Subcutaneous adipose tissue (tissue), 4 donors: ENCODE results near the gene APLF. TPM values are rescaled to one million over a fixed set of nuclear protein-coding genes. Genes with fewer than 3 reads are reported as not detected.

Experiments
- total RNA-seq, 4 donors: library from RNA; depleted of rRNA; stranded (reverse); fragments of >200 nt; gene quantifications; one replicate each; pipeline ENCODE4 v1.1.0, GENCODE V29; 2016
- TF ChIP-seq, protein P1 (sequence below): fragments of 450-650 bp; IDR thresholded peaks from one replicate; pipeline ENCODE4 v1.5.1; 2016; ENCODE audit warnings: low read depth, mild to moderate bottlenecking, control low read depth, antibody characterized with exemption, moderate library complexity

Gene APLF
- total RNA-seq, 4 donors from 2014 or later, result 6.6 to 10.8 (median 10.1) TPM

DNA sequence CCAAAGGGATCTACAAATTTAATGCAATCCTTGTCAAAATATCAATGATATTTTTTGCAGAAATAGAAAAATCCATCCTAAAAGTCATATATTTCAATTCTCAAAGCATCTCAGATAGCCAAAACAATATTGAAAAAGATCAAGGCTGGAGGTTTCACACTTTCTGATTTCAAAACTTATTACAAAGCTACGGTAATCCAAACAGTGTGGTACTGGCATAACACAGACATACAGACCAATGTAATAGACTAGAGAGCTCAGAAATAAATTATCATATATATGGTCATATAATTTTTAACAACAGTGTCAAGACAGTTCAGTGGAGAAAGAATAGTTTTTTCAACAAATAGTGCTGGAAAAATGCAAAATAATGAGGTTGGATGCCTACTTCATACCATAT lies 135.7 kb downstream of the APLF start:
- TF ChIP-seq, protein P1, sequence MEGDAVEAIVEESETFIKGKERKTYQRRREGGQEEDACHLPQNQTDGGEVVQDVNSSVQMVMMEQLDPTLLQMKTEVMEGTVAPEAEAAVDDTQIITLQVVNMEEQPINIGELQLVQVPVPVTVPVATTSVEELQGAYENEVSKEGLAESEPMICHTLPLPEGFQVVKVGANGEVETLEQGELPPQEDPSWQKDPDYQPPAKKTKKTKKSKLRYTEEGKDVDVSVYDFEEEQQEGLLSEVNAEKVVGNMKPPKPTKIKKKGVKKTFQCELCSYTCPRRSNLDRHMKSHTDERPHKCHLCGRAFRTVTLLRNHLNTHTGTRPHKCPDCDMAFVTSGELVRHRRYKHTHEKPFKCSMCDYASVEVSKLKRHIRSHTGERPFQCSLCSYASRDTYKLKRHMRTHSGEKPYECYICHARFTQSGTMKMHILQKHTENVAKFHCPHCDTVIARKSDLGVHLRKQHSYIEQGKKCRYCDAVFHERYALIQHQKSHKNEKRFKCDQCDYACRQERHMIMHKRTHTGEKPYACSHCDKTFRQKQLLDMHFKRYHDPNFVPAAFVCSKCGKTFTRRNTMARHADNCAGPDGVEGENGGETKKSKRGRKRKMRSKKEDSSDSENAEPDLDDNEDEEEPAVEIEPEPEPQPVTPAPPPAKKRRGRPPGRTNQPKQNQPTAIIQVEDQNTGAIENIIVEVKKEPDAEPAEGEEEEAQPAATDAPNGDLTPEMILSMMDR, result no peak

DNA sequence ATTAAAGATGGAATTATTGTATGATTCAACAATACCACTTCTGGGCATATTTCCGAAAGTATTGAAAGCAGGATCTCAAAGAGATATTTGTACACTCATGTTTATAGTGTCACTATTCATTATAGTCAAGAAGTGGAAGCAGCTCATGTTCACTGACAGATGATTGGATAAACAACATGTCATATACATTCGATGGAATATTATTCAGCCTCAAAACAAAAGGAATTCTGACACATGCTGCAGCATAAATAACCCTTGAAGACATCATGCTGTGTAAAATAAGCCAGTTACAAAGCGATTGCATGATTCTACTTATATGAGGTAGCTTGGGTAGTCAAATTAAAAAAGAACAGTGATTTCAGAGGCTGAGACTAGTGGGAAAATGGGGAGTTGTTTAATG lies 136.7 kb downstream of the APLF start:
- TF ChIP-seq, protein P1, result no peak

DNA sequence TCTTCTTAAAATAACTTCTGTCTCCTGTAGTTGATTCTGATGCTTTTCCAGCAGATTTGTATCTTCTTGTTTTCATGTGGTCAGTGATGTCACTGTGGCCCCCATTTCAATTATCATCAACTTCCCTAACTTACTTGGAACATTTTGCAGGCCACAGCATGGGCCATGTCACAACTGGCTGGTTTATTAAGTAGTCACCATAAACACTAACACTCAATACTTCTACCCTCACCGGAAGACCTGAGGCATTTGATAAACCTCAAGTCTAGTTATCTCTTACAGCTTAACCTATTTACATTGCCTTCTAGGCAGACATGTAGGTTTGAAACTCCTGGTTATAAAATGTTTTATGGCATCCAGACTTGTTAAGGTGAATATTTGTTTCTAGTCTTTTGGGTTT lies 138.6 kb downstream of the APLF start:
- TF ChIP-seq, protein P1, result no peak

DNA sequence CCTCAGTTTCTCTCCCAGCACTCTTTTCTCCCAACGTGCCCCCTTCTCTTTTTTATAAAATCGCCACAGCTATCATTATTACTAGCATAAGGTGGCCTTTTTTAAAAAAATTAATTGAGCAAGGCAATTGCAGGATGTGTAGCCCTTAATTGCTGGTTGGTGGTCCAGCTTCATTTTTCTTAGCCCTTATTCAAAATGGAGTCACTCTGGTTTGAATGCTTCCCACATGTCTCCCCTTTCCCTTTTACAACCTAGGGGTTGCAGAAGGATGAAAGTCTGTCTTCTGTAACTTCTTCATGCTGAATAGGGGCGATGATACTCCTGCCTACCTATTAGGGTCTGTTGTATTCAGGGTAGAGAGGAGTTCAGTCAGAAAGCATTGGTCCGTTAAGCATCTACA lies 139.4 kb downstream of the APLF start:
- TF ChIP-seq, protein P1, result no peak

DNA sequence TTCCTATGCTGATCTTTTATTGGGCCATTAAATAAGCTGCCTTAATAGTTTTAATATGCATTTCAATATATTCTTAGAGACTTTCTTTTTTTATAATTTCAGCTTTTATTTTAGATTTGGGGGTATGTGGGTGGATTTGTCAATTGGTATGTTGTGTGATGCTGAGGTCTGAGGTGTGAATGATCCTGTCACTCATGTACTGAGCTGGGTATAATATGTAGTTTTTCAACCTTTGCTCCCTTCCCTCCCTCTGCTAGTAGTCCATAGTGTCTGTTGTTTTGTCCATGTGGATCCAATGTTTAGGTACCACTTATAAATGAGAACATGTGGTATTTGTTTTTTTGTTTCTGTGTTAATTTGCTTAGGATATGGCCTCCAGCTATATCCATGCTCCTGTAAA lies 140.5 kb downstream of the APLF start:
- TF ChIP-seq, protein P1, result no peak

DNA sequence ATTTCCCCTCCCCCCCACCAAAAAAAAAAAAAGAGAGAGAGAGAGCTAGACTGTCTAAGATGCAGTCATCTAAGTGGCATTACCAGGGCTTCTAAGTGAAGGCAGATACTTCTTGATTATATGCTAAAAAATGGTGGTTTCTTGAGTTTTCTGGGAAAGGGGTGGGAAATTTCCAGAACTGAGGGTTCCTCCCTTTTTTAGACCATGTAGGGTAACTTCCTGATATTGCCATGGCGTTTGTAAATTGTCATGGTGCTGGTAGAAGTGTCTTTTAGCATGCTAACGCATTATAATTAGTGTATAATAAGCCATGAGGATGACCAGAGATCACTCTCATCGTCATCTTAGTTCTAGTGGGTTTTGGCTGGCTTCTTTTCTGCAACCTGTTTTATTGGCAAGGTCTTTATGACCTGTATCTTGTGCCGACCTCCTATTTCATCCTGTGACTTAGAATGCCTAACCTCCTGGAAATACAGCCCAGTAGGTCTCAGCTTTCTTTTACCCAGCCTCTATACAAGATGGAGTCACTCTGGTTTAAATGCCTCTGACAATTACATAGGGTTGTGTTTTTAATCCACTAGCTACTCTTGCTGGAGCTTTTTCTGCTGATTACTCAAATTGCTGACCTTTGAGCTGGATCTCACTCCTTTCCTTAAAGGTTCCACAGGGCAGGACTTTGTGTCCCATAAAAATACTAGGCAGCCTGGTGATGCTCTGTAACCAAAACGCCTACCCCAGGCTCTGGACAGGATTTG lies 145.6 kb downstream of the APLF start:
- TF ChIP-seq, protein P1, result no peak

DNA sequence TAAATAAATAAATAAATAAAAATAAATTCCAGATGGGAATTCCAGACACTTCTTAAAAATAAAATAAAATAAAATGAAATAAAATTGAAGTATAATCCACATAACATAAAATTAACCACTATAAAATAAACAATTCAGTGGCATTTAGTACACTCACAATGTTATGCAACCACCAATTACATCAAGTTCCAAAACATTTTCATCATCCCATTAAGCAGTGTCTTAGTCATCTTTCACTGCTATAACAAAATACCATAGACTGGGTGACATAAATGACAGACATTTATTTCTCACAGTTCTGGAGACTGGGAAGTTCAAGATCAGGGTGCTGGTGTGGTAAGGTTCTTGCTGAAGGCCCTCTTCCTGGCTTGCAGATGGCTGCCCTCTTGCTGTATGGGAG lies 153.4 kb downstream of the APLF start:
- TF ChIP-seq, protein P1, result no peak
